Measurements from ENCODE around the gene SEMA5B.

DNA sequence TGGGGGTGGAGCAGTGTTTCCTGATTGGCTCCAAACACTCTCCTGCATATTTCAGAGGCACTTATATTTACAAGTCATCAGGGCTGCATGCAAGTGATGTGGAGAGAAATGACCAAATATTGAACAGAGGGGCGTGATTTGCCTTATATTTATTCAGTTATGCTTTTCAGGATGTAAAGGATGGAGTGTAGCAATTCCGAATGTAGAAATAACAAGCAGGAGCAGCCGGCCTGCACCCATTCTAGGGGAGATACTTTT lies 19.4 kb upstream of the SEMA5B start:
- TF ChIP-seq, protein P1, sequence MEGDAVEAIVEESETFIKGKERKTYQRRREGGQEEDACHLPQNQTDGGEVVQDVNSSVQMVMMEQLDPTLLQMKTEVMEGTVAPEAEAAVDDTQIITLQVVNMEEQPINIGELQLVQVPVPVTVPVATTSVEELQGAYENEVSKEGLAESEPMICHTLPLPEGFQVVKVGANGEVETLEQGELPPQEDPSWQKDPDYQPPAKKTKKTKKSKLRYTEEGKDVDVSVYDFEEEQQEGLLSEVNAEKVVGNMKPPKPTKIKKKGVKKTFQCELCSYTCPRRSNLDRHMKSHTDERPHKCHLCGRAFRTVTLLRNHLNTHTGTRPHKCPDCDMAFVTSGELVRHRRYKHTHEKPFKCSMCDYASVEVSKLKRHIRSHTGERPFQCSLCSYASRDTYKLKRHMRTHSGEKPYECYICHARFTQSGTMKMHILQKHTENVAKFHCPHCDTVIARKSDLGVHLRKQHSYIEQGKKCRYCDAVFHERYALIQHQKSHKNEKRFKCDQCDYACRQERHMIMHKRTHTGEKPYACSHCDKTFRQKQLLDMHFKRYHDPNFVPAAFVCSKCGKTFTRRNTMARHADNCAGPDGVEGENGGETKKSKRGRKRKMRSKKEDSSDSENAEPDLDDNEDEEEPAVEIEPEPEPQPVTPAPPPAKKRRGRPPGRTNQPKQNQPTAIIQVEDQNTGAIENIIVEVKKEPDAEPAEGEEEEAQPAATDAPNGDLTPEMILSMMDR (IDR thresholded peaks at IDR 0.05) = no peak
- no peak for TF ChIP-seq ZFX (IDR thresholded peaks at IDR 0.05; ENCODE audit: borderline replicate concordance)
